Mammary epithelial cell (primary cell): ENCODE measurements around the gene LCN1.

Experiments used
- CTCF ChIP-seq, 2 donors: IDR thresholded peaks in 1 of 2; conservative IDR thresholded peaks in 1 of 2; 2 replicates each; pipeline ENCODE4 v1.5.1; 2011 to 2012; ENCODE audit warnings: inconsistent platforms in 2 of 2, low read length in 2 of 2, mild to moderate bottlenecking in 2 of 2, control low read depth in 1 of 2, low read depth in 1 of 2; ENCODE audit not compliant: insufficient read depth in 1 of 2; ENCODE audit errors: extremely low read depth in 1 of 2
- EZH2 ChIP-seq: IDR thresholded peaks from 2 replicates; pipeline ENCODE4 v1.6.1; 2012; ENCODE audit warnings: low read length, inconsistent platforms, borderline replicate concordance

- TF ChIP-seq CTCF (conservative IDR thresholded peaks at IDR 0.05 in 1 of 2, IDR thresholded peaks at IDR 0.05 in 1 of 2; ENCODE audit: extremely low read depth in 1 of 2, insufficient read depth in 1 of 2, low read depth in 1 of 2, low read length in 2 of 2), result no peak
- no peak for TF ChIP-seq EZH2
Measured at GRCh38 chr9:135482015-135482754, 39.1 kb upstream of the LCN1 start.
